Astrocyte (in vitro differentiated cells and primary cell): ENCODE measurements around the gene ERLIN1. TPM values are rescaled to one million over a fixed set of nuclear protein-coding genes. Genes with fewer than 3 reads are reported as not detected.
A peak's percentile ranks its signal among the peaks of the same experiment; 100 is the strongest.

ENCODE experiments used
- DNase-seq: peaks from one replicate; pipeline ENCODE4 v3.0.0-alpha.2; 2010; ENCODE audit warnings: low read depth
- FAIRE-seq: peaks from 2 replicates; lab custom pipeline; 2011; peaks lifted over from hg19 to GRCh38; lab: Jason Lieb, UNC
- H2AFZ ChIP-seq: 2 replicates; pipeline ENCODE4 v1.6.0; 2012; ENCODE audit warnings: low read depth, low read length, inconsistent platforms
- H3K27ac ChIP-seq: 2 replicates; pipeline ENCODE4 v1.5.1; 2011; ENCODE audit warnings: low read depth, low read length, inconsistent platforms
- H3K27me3 ChIP-seq: 2 replicates; pipeline ENCODE4 v1.6.0; 2011; ENCODE audit warnings: low read length, inconsistent platforms; ENCODE audit not compliant: insufficient read depth
- H3K36me3 ChIP-seq: 2 replicates; pipeline ENCODE4 v1.5.1; 2011; ENCODE audit warnings: low read length, inconsistent platforms; ENCODE audit not compliant: insufficient read depth
- H3K4me1 ChIP-seq: 2 replicates; pipeline ENCODE4 v1.5.1; 2011; ENCODE audit warnings: low read length, inconsistent platforms; ENCODE audit not compliant: insufficient read depth
- H3K4me2 ChIP-seq: 2 replicates; pipeline ENCODE4 v1.6.0; 2012; ENCODE audit warnings: low read length, inconsistent platforms
- H3K4me3 ChIP-seq: 2 replicates; pipeline ENCODE4 v1.5.1; 2011; ENCODE audit warnings: low read depth, mild to moderate bottlenecking, low read length, inconsistent platforms; ENCODE audit not compliant: insufficient read depth
- H3K79me2 ChIP-seq: 2 replicates; pipeline ENCODE4 v1.6.0; 2012; ENCODE audit warnings: mild to moderate bottlenecking, low read length, inconsistent platforms; ENCODE audit not compliant: insufficient read depth
- H3K9ac ChIP-seq: 2 replicates; pipeline ENCODE4 v1.6.0; 2012; ENCODE audit warnings: mild to moderate bottlenecking, low read length, inconsistent platforms
- H3K9me3 ChIP-seq: 2 replicates; pipeline ENCODE4 v1.5.1; 2012; ENCODE audit warnings: low read depth, mild to moderate bottlenecking, low read length, inconsistent platforms; ENCODE audit not compliant: insufficient read depth
- H4K20me1 ChIP-seq: 2 replicates; pipeline ENCODE4 v1.6.0; 2012; ENCODE audit warnings: low read length, inconsistent platforms; ENCODE audit not compliant: insufficient read depth
- H3K27ac Mint-ChIP-seq: one replicate; pipeline ENCODE4 v1.8.0; 2021; ENCODE audit warnings: mild to moderate bottlenecking, mixed read lengths; ENCODE audit not compliant: unreplicated experiment
- H3K27me3 Mint-ChIP-seq: one replicate; pipeline ENCODE4 v1.8.0; 2021; ENCODE audit warnings: low read depth, mixed read lengths; ENCODE audit not compliant: unreplicated experiment
- H3K36me3 Mint-ChIP-seq: one replicate; pipeline ENCODE4 v1.8.0; 2021; ENCODE audit warnings: low read depth, mixed read lengths; ENCODE audit not compliant: unreplicated experiment
- H3K4me1 Mint-ChIP-seq: one replicate; pipeline ENCODE4 v1.8.0; 2021; ENCODE audit warnings: low read depth, mixed read lengths; ENCODE audit not compliant: unreplicated experiment
- H3K4me3 Mint-ChIP-seq: one replicate; pipeline ENCODE4 v1.8.0; 2021; ENCODE audit warnings: mild to moderate bottlenecking, moderate library complexity, mixed read lengths; ENCODE audit not compliant: unreplicated experiment
- H3K9me3 Mint-ChIP-seq: one replicate; pipeline ENCODE4 v1.8.0; 2021; ENCODE audit warnings: mild to moderate bottlenecking, mixed read lengths; ENCODE audit not compliant: unreplicated experiment
- CTCF ChIP-seq: IDR thresholded peaks from 2 replicates; pipeline ENCODE4 v1.5.1; 2011; ENCODE audit warnings: low read depth, mild to moderate bottlenecking, inconsistent platforms, low read length, moderate library complexity; ENCODE audit not compliant: insufficient read depth
- EZH2 ChIP-seq: IDR thresholded peaks from 2 replicates; pipeline ENCODE4 v1.6.1; 2012; ENCODE audit warnings: mild to moderate bottlenecking, low read length, inconsistent platforms; ENCODE audit not compliant: insufficient read depth
- total RNA-seq: library from RNA; stranded (reverse); gene quantifications from 2 replicates; pipeline ENCODE4 v1.2.1, GENCODE V29; 2021

The ERLIN1 gene
- total RNA-seq, 1 donor from 2014 or later: 22.7 TPM

- no peak overlapping the region for H3K27ac Mint-ChIP-seq
- no peaks in the 10 kb centered on the region for H3K27me3 ChIP-seq
- peak; percentile 3 for DNase-seq
These were observed 85.1 kb downstream of the ERLIN1 start for GRCh38 chr10:100100651-100101184.

More at GRCh38 chr10:100100651-100101184, 85.1 kb downstream of the ERLIN1 start:
- Histone ChIP-seq H4K20me1 (no peaks in the 10 kb centered on the region), H3K4me1 (no peaks in the 10 kb centered on the region), H3K79me2 (no peaks in the 10 kb centered on the region), H3K9ac (no peak overlapping the region), H3K4me2 (no peak overlapping the region), H3K9me3 (no peaks in the 10 kb centered on the region), H3K27ac (no peak overlapping the region), H3K4me3 (no peak overlapping the region), H3K36me3 (no peaks in the 10 kb centered on the region), H2AFZ (no peak overlapping the region)
- Mint-ChIP-seq H3K4me1 (no peaks in the 10 kb centered on the region), H3K27me3 (no peaks in the 10 kb centered on the region), H3K36me3 (peaks cover 4% of the 10 kb centered on the region), H3K4me3 (no peak overlapping the region), H3K9me3 (peaks cover 18% of the 10 kb centered on the region)
- FAIRE-seq: no peak
- no peak for TF ChIP-seq CTCF
- TF ChIP-seq EZH2: no peak

Other genes with a start within 250 kb of the ERLIN1 start
- 17.7 and 24.8 TPM in 2 replicates for gene DNMBP, start 176.1 kb downstream of the ERLIN1 start, total RNA-seq
- not detected in 2 replicates for gene CPN1, start 104.2 kb downstream of the ERLIN1 start, total RNA-seq
- 18.6 and 19.0 TPM in 2 replicates for gene CHUK, start 43.6 kb upstream of the ERLIN1 start, total RNA-seq
- 20.5 and 23.2 TPM in 2 replicates for gene CWF19L1, start 81.6 kb upstream of the ERLIN1 start, total RNA-seq
- gene BLOC1S2, start 100.7 kb upstream of the ERLIN1 start, total RNA-seq: 82.0 and 93.9 TPM in 2 replicates
- gene PKD2L1, start 144.2 kb upstream of the ERLIN1 start, total RNA-seq: not detected in 2 replicates
- gene SCD, start 161.2 kb upstream of the ERLIN1 start, total RNA-seq: 324 and 428 TPM in 2 replicates